IMR-90 (cell line): ENCODE data around the gene MAD2L2. TPM values are rescaled to one million over a fixed set of nuclear protein-coding genes. Genes with fewer than 3 reads are reported as not detected.

Experiments used
- ATAC-seq: fragments of 200-7000 bp; cut with Tn5 transposase; 2 replicates; pipeline ENCODE4 v1.9.1; 2020; ENCODE audit warnings: low read depth, mild to moderate bottlenecking, moderate library complexity
- BruUV-seq: library from RNA; stranded (reverse); fragments of 400-500 nt; replicated peaks from 2 replicates; lab custom pipeline; 2021; lab: Mats Ljungman, UMichigan
- CTCF ChIA-PET: fragments of 300-600 bp; formaldehyde crosslinking; extraction: SDS; loops from one replicate; lab custom pipeline; 2021; ENCODE audit warnings: antibody characterized with exemption; lab: Yijun Ruan, JAX
- POLR2A ChIA-PET: fragments of 300-600 bp; sonication (Branson Sonifier 250); formaldehyde crosslinking; loops from one replicate; lab custom pipeline; 2022; ENCODE audit warnings: antibody characterized with exemption; ENCODE audit not compliant: unreplicated experiment; lab: Charles Lee
- DNase-seq: peaks from one replicate; pipeline ENCODE4 v3.0.0; 2013
- H2AFZ ChIP-seq: replicated peaks from 2 replicates; pipeline ENCODE3; 2013; ENCODE audit warnings: low read length, mild to moderate bottlenecking; ENCODE audit not compliant: poor library complexity
- H2AK5ac ChIP-seq: 2 replicates; pipeline ENCODE4 v1.6.1; 2013; ENCODE audit warnings: low read depth, low read length, inconsistent platforms
- H2AK9ac ChIP-seq: replicated peaks from 2 replicates; pipeline ENCODE3; 2013; ENCODE audit warnings: mild to moderate bottlenecking, low read depth, low read length, moderate library complexity; ENCODE audit not compliant: poor library complexity
- H2BK120ac ChIP-seq: 2 replicates; pipeline ENCODE4 v1.6.1; 2013; ENCODE audit warnings: low read depth, low read length, inconsistent platforms
- H2BK15ac ChIP-seq: 3 replicates; pipeline ENCODE4 v1.6.1; 2013; ENCODE audit warnings: low read depth, low read length, inconsistent platforms
- H2BK20ac ChIP-seq: 2 replicates; pipeline ENCODE4 v1.6.1; 2013; ENCODE audit warnings: low read depth, mild to moderate bottlenecking, inconsistent platforms, low read length, moderate library complexity
- H2BK5ac ChIP-seq: 2 replicates; pipeline ENCODE4 v1.6.1; 2013; ENCODE audit warnings: mild to moderate bottlenecking, low read depth, low read length, inconsistent platforms; ENCODE audit not compliant: poor library complexity, severe bottlenecking
- H3K14ac ChIP-seq: replicated peaks from 2 replicates; pipeline ENCODE4 v1.6.1; 2013; ENCODE audit warnings: low read depth, low read length, inconsistent platforms
- H3K18ac ChIP-seq: 2 replicates; pipeline ENCODE4 v1.6.1; 2013; ENCODE audit warnings: low read depth, low read length, control low read depth
- H3K23ac ChIP-seq: 2 replicates; pipeline ENCODE4 v1.6.1; 2013; ENCODE audit warnings: low read depth, low read length, inconsistent platforms
- H3K27ac ChIP-seq: 2 replicates; pipeline ENCODE4 v1.5.1; 2013; ENCODE audit warnings: mild to moderate bottlenecking, control low read depth, low read length; ENCODE audit not compliant: insufficient read depth
- H3K27me3 ChIP-seq: 2 replicates; pipeline ENCODE4 v1.6.1; 2013; ENCODE audit warnings: low read length; ENCODE audit not compliant: control insufficient read depth, insufficient read depth
- H3K36me3 ChIP-seq: 2 replicates; pipeline ENCODE4 v1.6.1; 2013; ENCODE audit warnings: low read length, mixed read lengths; ENCODE audit not compliant: control insufficient read depth, insufficient read depth
- H3K4ac ChIP-seq: 2 replicates; pipeline ENCODE4 v1.6.1; 2013; ENCODE audit warnings: low read depth, low read length, inconsistent platforms
- H3K4me1 ChIP-seq: 2 replicates; pipeline ENCODE4 v1.6.1; 2013; ENCODE audit warnings: low read length, mixed read lengths; ENCODE audit not compliant: control insufficient read depth, insufficient read depth
- H3K4me2 ChIP-seq: 2 replicates; pipeline ENCODE4 v1.6.1; 2013; ENCODE audit warnings: low read depth, mild to moderate bottlenecking, control low read depth, low read length, moderate library complexity
- H3K4me3 ChIP-seq: 2 replicates; pipeline ENCODE4 v1.5.1; 2013; ENCODE audit warnings: low read depth, mild to moderate bottlenecking, control low read depth, low read length, moderate library complexity; ENCODE audit not compliant: insufficient read depth
- H3K56ac ChIP-seq: 2 replicates; pipeline ENCODE4 v1.6.1; 2013; ENCODE audit warnings: low read length, inconsistent platforms; ENCODE audit not compliant: insufficient read depth; ENCODE audit errors: extremely low read depth
- H3K79me1 ChIP-seq, 2 experiments: 2 replicates each; pipeline ENCODE4 v1.6.1; 2013; ENCODE audit warnings: low read length in 2 of 2, inconsistent platforms in 1 of 2, low read depth in 1 of 2
- H3K9ac ChIP-seq: 2 replicates; pipeline ENCODE4 v1.6.1; 2013; ENCODE audit warnings: low read depth, low read length, control low read depth
- H3K9me1 ChIP-seq: 2 replicates; pipeline ENCODE4 v1.6.1; 2013; ENCODE audit warnings: low read length, inconsistent platforms; ENCODE audit not compliant: insufficient read depth
- H3K9me3 ChIP-seq: 2 replicates; pipeline ENCODE4 v1.6.1; 2013; ENCODE audit warnings: low read length; ENCODE audit not compliant: control insufficient read depth, insufficient read depth
- H4K20me1 ChIP-seq: 2 replicates; pipeline ENCODE4 v1.6.1; 2013; ENCODE audit warnings: low read length, inconsistent platforms; ENCODE audit not compliant: insufficient read depth
- H4K5ac ChIP-seq: 2 replicates; pipeline ENCODE4 v1.6.1; 2013; ENCODE audit warnings: mild to moderate bottlenecking, low read depth, low read length, control low read depth
- H4K8ac ChIP-seq, 2 experiments: 2 replicates each; pipeline ENCODE4 v1.6.1; 2013; ENCODE audit warnings: low read depth in 2 of 2, low read length in 2 of 2, control low read depth in 1 of 2, inconsistent platforms in 1 of 2
- H4K91ac ChIP-seq: 2 replicates; pipeline ENCODE4 v1.6.1; 2013; ENCODE audit warnings: low read depth, low read length, inconsistent platforms; ENCODE audit not compliant: insufficient read depth
- BHLHE40 ChIP-seq: fragments of 150-350 bp; IDR thresholded peaks from 2 replicates; pipeline ENCODE4 v1.6.1; 2016; ENCODE audit warnings: mild to moderate bottlenecking, low read depth, low read length
- CEBPB ChIP-seq: IDR thresholded peaks from 2 replicates; pipeline ENCODE4 v1.6.1; 2012; ENCODE audit warnings: low read depth, low read length, improper control_type of control experiment
- CHD1 ChIP-seq: IDR thresholded peaks from 2 replicates; pipeline ENCODE4 v1.6.1; 2012; ENCODE audit warnings: low read depth, low read length, improper control_type of control experiment
- CTCF ChIP-seq: conservative IDR thresholded peaks from 2 replicates; pipeline ENCODE4 v1.5.1; 2012; ENCODE audit warnings: mild to moderate bottlenecking, low read depth, low read length, improper control_type of control experiment
- ELK1 ChIP-seq: fragments of 150-350 bp; IDR thresholded peaks from 2 replicates; pipeline ENCODE4 v1.6.1; 2016; ENCODE audit warnings: low read depth, mild to moderate bottlenecking, low read length, moderate library complexity, borderline replicate concordance
- FOS ChIP-seq: fragments of 150-350 bp; IDR thresholded peaks from 2 replicates; pipeline ENCODE4 v1.6.1; 2016; ENCODE audit warnings: low read depth, low read length
- MAFK ChIP-seq: IDR thresholded peaks from 2 replicates; pipeline ENCODE4 v1.6.1; 2012; ENCODE audit warnings: low read depth, low read length, improper control_type of control experiment
- MAZ ChIP-seq: IDR thresholded peaks from 2 replicates; pipeline ENCODE4 v1.6.1; 2012; ENCODE audit warnings: low read depth, mild to moderate bottlenecking, low read length, improper control_type of control experiment, moderate library complexity, borderline replicate concordance
- MXI1 ChIP-seq: IDR thresholded peaks from 2 replicates; pipeline ENCODE4 v1.6.1; 2012; ENCODE audit warnings: low read depth, mild to moderate bottlenecking, low read length, moderate library complexity, borderline replicate concordance
- NFE2L2 ChIP-seq: fragments of 150-350 bp; IDR thresholded peaks from 2 replicates; pipeline ENCODE4 v1.6.1; 2016; ENCODE audit warnings: low read depth, mild to moderate bottlenecking, low read length
- POLR2A ChIP-seq: IDR thresholded peaks from 2 replicates; pipeline ENCODE4 v1.6.1; 2012; ENCODE audit warnings: mild to moderate bottlenecking, low read depth, low read length
- RAD21 ChIP-seq: IDR thresholded peaks from 2 replicates; pipeline ENCODE4 v1.6.1; 2012; ENCODE audit warnings: low read length, improper control_type of control experiment
- RCOR1 ChIP-seq: IDR thresholded peaks from 2 replicates; pipeline ENCODE4 v1.6.1; 2012; ENCODE audit warnings: mild to moderate bottlenecking, low read length, improper control_type of control experiment; ENCODE audit not compliant: insufficient replicate concordance
- RFX5 ChIP-seq: IDR thresholded peaks from 2 replicates; pipeline ENCODE4 v1.8.0; 2012; ENCODE audit warnings: low read depth, mild to moderate bottlenecking, low read length, moderate library complexity
- SMC3 ChIP-seq: fragments of 150-350 bp; IDR thresholded peaks from 2 replicates; pipeline ENCODE4 v1.6.1; 2016; ENCODE audit warnings: low read depth, mild to moderate bottlenecking, antibody characterized with exemption, low read length, moderate library complexity
- WGBS, 2 experiments: methylation state at CpG; one replicate each; pipeline versions ENCODE4 v1.1.5 to v1.1.7; 2013; ENCODE audit warnings: missing lambda C conversion rate in 2 of 2; ENCODE audit not compliant: insufficient read length in 1 of 2; ENCODE audit errors: extremely low coverage in 2 of 2; 5-methylcytosine and 5-hydroxymethylcytosine counted together
- dilution Hi-C: fragments of 300-500 bp; cut with HindIII; formaldehyde crosslinking; loops from one replicate; pipeline ENCODE4 v1.14.3; 2018; ENCODE audit warnings: low sequenced_read_pairs; ENCODE audit not compliant: unreplicated experiment
- in situ Hi-C: fragments of 300-500 bp; cut with MboI; formaldehyde crosslinking; loops from 3 replicates; pipeline ENCODE4 v1.14.3; 2019; ENCODE audit warnings: low sequenced_read_pairs, inconsistent platforms, mixed read lengths
- intact Hi-C: fragments of 100-400 bp; cut with micrococcal nuclease; formaldehyde crosslinking; loops from 2 replicates; pipeline ENCODE4 v1.10.0; 2022
- polyA plus RNA-seq, 3 experiments: library from polyadenylated mRNA; depleted of rRNA; stranded (reverse); fragments of >200 nt; gene quantifications; 2 replicates each; pipeline ENCODE4 v1.2.3, GENCODE V29; 2012; ENCODE audit warnings: low replicate concordance in 1 of 3
- total RNA-seq: library from RNA; depleted of rRNA; stranded (reverse); fragments of >200 nt; gene quantifications from 2 replicates; pipeline ENCODE4 v1.2.3, GENCODE V29; 2012
- TF ChIP-seq, protein P1 (sequence below): fragments of 150-350 bp; IDR thresholded peaks from 2 replicates; pipeline ENCODE4 v1.6.1; 2017; ENCODE audit warnings: mild to moderate bottlenecking, antibody characterized with exemption, low read length, low read depth

MAD2L2 gene
- total and polyA plus RNA-seq, 2 of the 4 experiments (the other 2 are of a cell fraction), result 44.6 to 70.9 TPM

GRCh38 chr1:11646317-11646716, 34.6 kb downstream of the MAD2L2 start:
- Histone ChIP-seq H3K27me3 (peaks cover 19% of the 10 kb centered on the region), H2BK5ac (no peak overlapping the region), H3K56ac (no peak overlapping the region), H3K4me3 (no peak overlapping the region), H3K9ac (no peak overlapping the region), H2BK20ac (no peak overlapping the region), H4K91ac (no peak overlapping the region), H3K9me3 (no peaks in the 10 kb centered on the region), H2AFZ (no peak overlapping the region), H2BK120ac (no peak overlapping the region), H4K8ac (no peak overlapping the region), H2BK15ac (no peak overlapping the region), H3K14ac (no peak overlapping the region), H2AK9ac (no peak overlapping the region), H3K79me1 (no peaks in the 10 kb centered on the region), H3K27ac (no peak overlapping the region), H3K23ac (no peak overlapping the region), H3K4ac (no peak overlapping the region), H3K9me1 (no peaks in the 10 kb centered on the region), H3K36me3 (no peaks in the 10 kb centered on the region), H4K5ac (no peak overlapping the region), H4K20me1 (no peaks in the 10 kb centered on the region; the same call in 1 of the 2 replicates), H2AK5ac (no peak overlapping the region), H3K4me2 (no peak overlapping the region), H3K18ac (no peak overlapping the region), H3K4me1 (no peaks in the 10 kb centered on the region; the same call in 1 of the 2 replicates)
- POLR2A ChIA-PET, result no interaction called here
- intact Hi-C loops, result no loop called here
- no peak for TF ChIP-seq MAZ
- no peak for TF ChIP-seq FOS
- TF ChIP-seq RCOR1, result no peak
- no peak for TF ChIP-seq MXI1
- TF ChIP-seq BHLHE40, result no peak
- TF ChIP-seq, protein P1, sequence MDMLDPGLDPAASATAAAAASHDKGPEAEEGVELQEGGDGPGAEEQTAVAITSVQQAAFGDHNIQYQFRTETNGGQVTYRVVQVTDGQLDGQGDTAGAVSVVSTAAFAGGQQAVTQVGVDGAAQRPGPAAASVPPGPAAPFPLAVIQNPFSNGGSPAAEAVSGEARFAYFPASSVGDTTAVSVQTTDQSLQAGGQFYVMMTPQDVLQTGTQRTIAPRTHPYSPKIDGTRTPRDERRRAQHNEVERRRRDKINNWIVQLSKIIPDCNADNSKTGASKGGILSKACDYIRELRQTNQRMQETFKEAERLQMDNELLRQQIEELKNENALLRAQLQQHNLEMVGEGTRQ, result no peak
- no peak for TF ChIP-seq CHD1
- TF ChIP-seq RFX5, result no peak
- TF ChIP-seq ELK1, result no peak
- no peak for TF ChIP-seq CTCF
- no peak for TF ChIP-seq SMC3
- TF ChIP-seq NFE2L2, result no peak
- no peak for TF ChIP-seq CEBPB
- no peak for TF ChIP-seq RAD21
- TF ChIP-seq POLR2A, result no peak
- TF ChIP-seq MAFK, result no peak
- in situ Hi-C loops, result loop anchor here (10.0 kb wide), 1 partner anchor 612 kb away; no protein-coding TSS in a partner anchor
- 76% methylated on average over 9 of the region's 9 CpGs; no CpG with 5 or more reads in 1 of the 2 experiments for WGBS, 2 experiments
- no TSS peak for BruUV-seq
- DNase-seq, result no peak
- ATAC-seq, result no peak
- CTCF ChIA-PET, result interaction anchor here (0.6 to 1.3 kb wide), 9 partner anchors 8 to 608 kb away, joined by 3 to 11 read pairs (median 3); partner anchors contain the start of genes FBXO2, FBXO44 and UBIAD1
- dilution Hi-C loops, result no loop called here
